HAP-1 (cell line): ENCODE data around the gene MINDY4.

Experiments used
- DNase-seq, 2 experiments: peaks; one replicate each; pipeline ENCODE4 v3.0.0-alpha.2; 2016 to 2020; ENCODE audit warnings: low spot score in 2 of 2
- H3K27me3 ChIP-seq: fragments of 250-450 bp; sonication (Bioruptor Pico); 2 replicates; pipeline ENCODE4 v1.5.1; 2020; ENCODE audit warnings: low read depth, mild to moderate bottlenecking, moderate library complexity
- H3K36me3 ChIP-seq: fragments of 250-450 bp; sonication (Bioruptor Pico); replicated peaks from 2 replicates; pipeline ENCODE4 v1.5.1; 2020; ENCODE audit warnings: mild to moderate bottlenecking
- H3K4me1 ChIP-seq: fragments of 250-450 bp; sonication (Bioruptor Pico); 2 replicates; pipeline ENCODE4 v1.5.1; 2020; ENCODE audit warnings: mild to moderate bottlenecking
- H3K4me3 ChIP-seq: fragments of 250-450 bp; sonication (Bioruptor Pico); 2 replicates; pipeline ENCODE4 v1.5.1; 2020; ENCODE audit warnings: mild to moderate bottlenecking, moderate library complexity
- H3K9me3 ChIP-seq: fragments of 250-450 bp; sonication (Bioruptor Pico); 2 replicates; pipeline ENCODE4 v1.5.1; 2020; ENCODE audit warnings: mild to moderate bottlenecking, moderate library complexity
- in situ Hi-C: fragments of 300-500 bp; cut with MboI; formaldehyde crosslinking; loops from 3 replicates; pipeline ENCODE4 v1.14.3; 2020; ENCODE audit warnings: low sequenced_read_pairs, inconsistent platforms, mixed read lengths

MINDY4 gene

DNA sequence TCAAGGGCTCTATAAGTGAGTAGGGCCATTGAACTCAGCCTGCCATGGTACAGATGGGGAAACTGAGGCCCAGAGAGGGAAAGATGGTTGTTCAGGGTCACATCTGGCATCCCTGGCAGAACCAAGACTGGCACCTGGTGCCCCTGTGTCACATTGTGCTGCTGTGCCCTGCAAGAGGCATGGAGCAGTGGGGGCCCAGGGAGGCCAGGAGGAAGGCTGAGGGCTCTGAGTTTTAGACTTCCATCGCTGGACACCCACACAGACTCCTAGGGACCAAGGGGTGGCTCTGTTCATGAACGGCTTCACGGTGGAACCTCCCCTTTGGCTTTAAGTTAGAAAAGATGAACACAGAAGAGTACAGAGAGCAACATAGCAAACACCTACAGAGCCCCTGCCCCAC lies 73.7 kb downstream of the MINDY4 start:
- Histone ChIP-seq H3K36me3 (no peaks in the 10 kb centered on the region), H3K4me3 (no peak overlapping the region), H3K9me3 (no peaks in the 10 kb centered on the region), H3K27me3 (no peaks in the 10 kb centered on the region), H3K4me1 (no peaks in the 10 kb centered on the region)
- in situ Hi-C loops, result no loop called here
- DNase-seq, result no peak

DNA sequence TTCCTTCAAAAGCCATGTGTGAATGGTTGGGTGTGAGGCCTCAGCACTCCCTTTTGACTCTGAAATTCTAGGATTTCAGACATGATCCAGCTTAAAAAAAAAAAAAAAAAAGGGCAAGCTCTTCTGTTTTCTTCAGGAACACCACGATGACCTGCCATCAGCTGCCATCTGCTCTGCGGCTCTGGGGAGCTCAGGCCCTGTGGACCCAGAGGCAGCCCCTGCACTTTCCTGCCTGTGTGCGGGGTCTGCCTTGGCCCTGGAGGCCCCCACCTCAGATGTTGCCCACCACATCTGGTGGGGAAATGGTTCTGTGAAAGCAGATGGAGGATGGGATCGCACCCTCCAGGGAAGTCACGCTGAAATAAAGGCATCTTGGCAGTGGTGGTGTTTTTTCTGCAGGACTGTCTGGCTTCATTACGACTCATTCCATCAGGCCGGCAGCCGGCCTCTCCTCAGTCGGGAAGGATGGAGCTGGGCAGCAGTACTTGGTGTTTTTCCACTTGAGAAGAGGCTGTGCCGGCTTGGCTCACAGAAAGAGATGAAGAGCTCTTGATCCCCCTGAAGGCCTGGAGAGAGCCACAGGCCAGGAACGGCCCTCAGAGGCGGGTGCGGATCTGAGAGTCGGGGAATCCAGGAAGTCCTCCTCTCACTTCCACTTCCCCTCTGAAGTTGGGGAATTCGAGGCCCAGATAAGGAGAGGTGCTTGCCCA lies 74.4 kb downstream of the MINDY4 start:
- Histone ChIP-seq H3K36me3 (no peaks in the 10 kb centered on the region), H3K27me3 (no peaks in the 10 kb centered on the region), H3K4me3 (no peak overlapping the region), H3K9me3 (no peaks in the 10 kb centered on the region), H3K4me1 (no peaks in the 10 kb centered on the region)
- in situ Hi-C loops, result no loop called here
- DNase-seq, result no peak

DNA sequence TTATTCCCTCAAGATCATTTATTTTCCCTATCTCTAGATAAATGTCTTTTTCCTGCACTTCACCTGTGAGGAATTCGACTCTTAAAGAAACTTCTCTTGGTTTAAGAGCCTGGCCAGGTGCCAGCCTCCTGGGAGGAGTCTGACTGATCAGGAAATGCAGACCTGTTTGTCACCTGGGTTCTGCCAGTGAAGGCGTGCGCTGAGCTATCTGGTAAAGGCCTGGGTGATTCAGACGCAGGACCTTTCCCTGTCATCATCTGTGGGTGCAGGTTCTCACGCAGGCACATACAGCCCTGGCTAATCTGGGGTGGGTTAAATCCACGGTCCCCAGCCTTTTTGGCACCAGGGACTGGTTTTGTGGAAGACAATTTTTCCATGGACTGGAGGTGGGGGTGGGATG lies 75.2 kb downstream of the MINDY4 start:
- no peak overlapping the region for H3K4me3 ChIP-seq
- in situ Hi-C loops, result no loop called here
- DNase-seq, result no peak
- H3K9me3 ChIP-seq, result no peaks in the 10 kb centered on the region
- no peaks in the 10 kb centered on the region for H3K4me1 ChIP-seq
- H3K36me3 ChIP-seq, result no peaks in the 10 kb centered on the region
- no peaks in the 10 kb centered on the region for H3K27me3 ChIP-seq

DNA sequence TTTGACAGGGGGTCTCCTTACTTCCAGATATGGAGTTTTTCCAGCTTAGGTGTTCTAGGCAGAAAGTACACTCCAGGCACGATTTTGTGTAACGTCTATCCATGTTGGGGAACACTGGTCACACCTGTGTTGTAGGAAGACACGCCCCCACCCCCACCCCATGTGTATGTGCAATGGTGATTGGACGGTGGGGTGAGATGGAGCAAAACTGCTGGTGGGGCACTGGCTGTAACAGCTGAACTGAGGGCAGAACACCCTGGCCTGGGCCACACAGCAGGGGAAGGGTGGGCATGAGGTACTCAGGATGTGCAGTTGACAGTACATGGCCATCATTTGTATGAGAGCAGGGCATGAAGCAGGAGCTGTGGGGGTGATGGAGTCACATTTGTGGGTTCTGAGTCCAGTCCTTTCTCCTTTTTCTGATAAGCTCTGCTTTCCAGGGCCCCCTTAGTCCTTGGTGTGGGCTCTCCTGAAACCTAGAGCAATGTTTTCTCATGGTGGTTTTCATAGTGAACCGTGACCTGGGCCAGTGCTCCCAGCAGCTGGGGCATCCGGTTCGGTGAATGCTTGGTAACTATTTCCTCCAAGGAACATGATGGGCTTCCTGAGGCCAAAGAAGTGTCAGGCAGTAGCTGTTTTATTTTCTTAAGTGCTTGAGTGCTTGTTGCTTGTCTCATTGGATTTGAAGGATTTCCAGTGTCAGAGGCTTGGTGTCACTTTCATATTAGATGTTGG lies 77.1 kb downstream of the MINDY4 start:
- Histone ChIP-seq H3K9me3 (no peaks in the 10 kb centered on the region), H3K36me3 (no peaks in the 10 kb centered on the region), H3K4me3 (no peak overlapping the region), H3K4me1 (no peaks in the 10 kb centered on the region), H3K27me3 (no peaks in the 10 kb centered on the region)
- no peak for DNase-seq
- in situ Hi-C loops, result no loop called here

DNA sequence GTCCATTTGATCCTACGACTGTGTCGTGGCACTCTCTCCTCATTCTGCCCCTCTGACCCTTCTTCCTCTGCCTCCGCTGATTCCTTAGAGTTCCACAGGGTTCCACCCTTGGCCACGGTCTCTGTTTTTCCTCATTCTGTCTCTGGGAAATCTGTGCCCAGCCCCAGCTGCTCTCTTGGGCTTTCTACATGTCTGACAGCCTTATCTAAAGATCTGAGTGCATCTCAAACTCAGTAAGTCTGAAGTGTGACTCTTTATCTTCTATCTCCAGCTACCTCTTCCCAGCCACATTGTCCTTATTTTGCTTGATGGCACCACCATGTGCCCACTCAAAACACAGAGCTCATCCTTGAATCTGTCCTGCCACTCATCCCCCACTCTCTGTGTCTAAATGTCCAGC lies 78.3 kb downstream of the MINDY4 start:
- no peak overlapping the region for H3K4me3 ChIP-seq
- H3K27me3 ChIP-seq, result no peaks in the 10 kb centered on the region
- DNase-seq, result no peak
- H3K9me3 ChIP-seq, result no peaks in the 10 kb centered on the region
- H3K36me3 ChIP-seq, result no peaks in the 10 kb centered on the region
- H3K4me1 ChIP-seq, result no peaks in the 10 kb centered on the region
- in situ Hi-C loops, result no loop called here

DNA sequence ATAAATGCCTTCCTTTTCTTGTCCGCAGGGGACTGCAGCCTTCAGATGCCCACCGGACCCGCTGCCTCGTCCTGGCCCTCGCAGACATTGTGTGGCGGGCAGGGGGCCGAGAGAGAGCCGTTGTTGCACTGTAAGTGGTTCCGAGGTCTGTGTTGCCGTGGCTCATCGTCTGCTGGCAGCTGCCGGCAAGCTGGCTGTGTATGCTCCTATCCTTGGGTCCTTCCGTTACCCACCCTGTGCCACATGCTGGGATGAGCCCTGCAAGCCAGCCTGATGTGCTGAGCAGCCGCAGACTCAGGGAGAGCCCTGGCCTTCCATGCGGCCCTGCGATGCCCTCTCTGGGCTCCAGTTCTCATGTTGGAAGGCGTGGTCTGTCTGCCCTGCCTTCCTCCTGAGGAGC lies 79.2 kb downstream of the MINDY4 start:
- in situ Hi-C loops, result no loop called here
- Histone ChIP-seq H3K36me3 (no peaks in the 10 kb centered on the region), H3K4me1 (no peaks in the 10 kb centered on the region), H3K9me3 (no peaks in the 10 kb centered on the region), H3K4me3 (no peak overlapping the region), H3K27me3 (no peaks in the 10 kb centered on the region)
- DNase-seq, result no peak

DNA sequence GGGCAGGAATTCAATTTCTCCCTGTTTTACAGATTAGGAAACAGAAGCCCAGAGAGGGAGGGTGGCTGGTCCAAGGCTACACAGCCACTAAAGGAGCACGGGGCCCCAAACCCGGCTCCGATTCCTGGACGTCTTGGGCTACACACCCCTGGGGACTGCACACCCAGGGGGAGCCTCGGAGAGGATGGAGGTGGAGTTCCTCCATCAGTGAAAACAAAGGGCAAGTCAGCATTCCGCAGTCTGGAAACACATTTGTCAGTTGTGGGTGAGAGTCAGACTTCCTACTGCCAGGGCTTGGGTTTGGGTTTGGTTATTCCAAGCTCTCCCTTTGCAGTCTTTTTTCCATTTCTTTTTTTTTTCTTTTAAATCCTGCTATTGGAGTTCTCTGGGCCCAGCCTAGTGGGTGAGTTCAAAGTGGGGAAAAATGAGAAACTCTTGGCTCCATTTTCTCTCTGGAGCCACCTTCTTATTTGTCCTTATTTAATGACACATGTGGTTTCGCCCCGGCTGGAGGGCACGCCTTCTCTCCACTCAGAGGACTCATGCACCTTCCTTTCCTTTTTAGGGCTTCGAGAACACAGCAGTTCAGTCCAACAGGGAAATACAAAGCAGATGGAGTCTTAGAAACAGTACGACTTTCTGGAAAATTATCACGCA lies 80.6 kb downstream of the MINDY4 start:
- Histone ChIP-seq H3K4me3 (no peak overlapping the region), H3K27me3 (no peaks in the 10 kb centered on the region), H3K9me3 (no peaks in the 10 kb centered on the region), H3K36me3 (no peaks in the 10 kb centered on the region), H3K4me1 (no peaks in the 10 kb centered on the region)
- in situ Hi-C loops, result no loop called here
- DNase-seq, result no peak

DNA sequence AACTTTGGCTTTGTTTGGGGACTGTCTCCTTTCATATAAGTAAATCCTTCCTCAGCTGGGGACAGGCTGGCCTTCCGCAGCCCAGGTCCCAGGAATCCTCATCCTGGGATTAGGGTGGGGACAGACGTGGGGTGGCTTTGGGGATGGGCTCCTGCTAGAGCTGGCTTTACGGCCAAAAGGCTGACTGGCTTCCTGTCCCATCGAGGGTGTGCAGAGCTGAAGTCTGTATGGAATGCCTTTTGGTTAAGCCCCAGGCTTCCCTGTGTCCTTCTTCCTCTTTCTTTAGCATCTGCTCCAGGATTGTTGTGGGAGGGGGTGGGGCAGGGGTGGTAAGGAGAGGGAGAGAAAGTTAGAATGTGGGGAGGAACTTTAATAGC lies 81.1 kb downstream of the MINDY4 start:
- Histone ChIP-seq H3K27me3 (no peaks in the 10 kb centered on the region), H3K4me3 (no peak overlapping the region), H3K4me1 (no peaks in the 10 kb centered on the region), H3K9me3 (no peaks in the 10 kb centered on the region), H3K36me3 (no peaks in the 10 kb centered on the region)
- no peak for DNase-seq
- in situ Hi-C loops, result no loop called here

DNA sequence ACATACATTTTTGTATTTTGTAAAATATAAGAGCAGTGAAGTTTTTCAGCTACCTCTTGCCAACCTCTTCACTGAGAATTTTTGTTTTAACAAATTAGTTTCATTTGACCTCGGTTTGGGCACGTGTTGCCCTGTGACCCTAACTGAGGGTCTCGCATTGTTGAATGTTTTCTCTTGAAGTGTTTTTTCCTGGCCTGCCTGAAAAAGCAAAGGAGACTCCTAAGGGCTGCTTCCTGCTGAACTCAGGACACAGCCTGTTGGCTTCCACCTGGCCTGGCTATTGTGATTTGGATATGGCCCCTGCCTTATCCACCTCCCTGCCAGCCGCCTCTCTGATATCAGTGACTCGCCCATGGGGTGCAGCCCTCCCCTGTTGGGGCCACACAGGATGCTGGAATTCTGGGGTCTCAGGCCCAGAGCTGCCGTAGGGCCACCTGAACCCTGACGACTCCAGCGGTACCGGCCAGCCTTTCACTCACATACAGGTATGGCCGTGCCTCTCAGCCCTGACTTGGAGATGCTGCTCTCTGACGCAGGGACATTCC lies 81.6 kb downstream of the MINDY4 start:
- no peaks in the 10 kb centered on the region for H3K9me3 ChIP-seq
- no peak overlapping the region for H3K4me3 ChIP-seq
- DNase-seq, result no peak
- H3K4me1 ChIP-seq, result no peaks in the 10 kb centered on the region
- in situ Hi-C loops, result no loop called here
- H3K27me3 ChIP-seq, result no peaks in the 10 kb centered on the region
- H3K36me3 ChIP-seq, result no peaks in the 10 kb centered on the region

DNA sequence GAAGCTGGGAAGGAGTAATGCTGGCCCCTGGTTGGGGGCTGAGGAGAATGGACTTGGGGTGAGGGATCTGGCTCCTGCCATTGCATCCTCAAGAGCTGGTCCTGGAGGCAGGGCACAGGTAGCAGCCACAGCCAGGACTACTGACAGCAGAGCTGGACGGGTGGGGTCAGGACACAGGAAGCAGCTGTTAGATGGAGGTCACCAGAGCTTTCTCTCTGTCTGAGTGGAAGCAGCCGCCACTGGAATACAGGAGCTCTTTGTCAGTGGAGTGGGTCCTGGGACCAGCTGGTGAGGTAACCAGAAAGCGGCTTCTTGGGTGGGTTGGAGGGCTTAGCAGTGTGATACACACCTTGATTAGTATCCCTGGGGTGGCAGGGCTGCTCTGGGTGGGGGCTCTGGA lies 82.4 kb downstream of the MINDY4 start:
- DNase-seq, result no peak
- no peaks in the 10 kb centered on the region for H3K4me1 ChIP-seq
- no peaks in the 10 kb centered on the region for H3K9me3 ChIP-seq
- no peaks in the 10 kb centered on the region for H3K27me3 ChIP-seq
- no peaks in the 10 kb centered on the region for H3K36me3 ChIP-seq
- in situ Hi-C loops, result no loop called here
- no peak overlapping the region for H3K4me3 ChIP-seq

DNA sequence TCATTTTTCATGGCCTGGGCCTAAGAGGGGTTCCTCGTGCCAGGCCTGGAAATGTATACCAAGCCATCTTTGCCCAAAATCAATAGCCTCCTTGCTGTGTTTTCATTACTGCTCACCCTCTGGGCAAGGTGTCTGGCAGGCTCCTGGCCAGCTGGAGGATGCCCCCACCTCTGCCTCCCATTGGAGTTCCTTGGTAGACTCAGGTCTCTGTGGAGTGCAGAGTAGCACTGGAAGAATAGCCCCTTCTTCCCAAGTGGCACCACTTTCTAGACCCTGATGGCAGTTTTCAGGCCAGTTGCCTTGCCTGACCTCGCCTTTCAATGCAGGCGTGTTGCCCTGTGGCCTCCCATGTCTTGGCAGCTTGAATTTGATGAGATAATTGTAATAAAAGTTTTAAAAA lies 84.7 kb downstream of the MINDY4 start:
- DNase-seq, result no peak
- Histone ChIP-seq H3K36me3 (no peaks in the 10 kb centered on the region), H3K4me1 (no peaks in the 10 kb centered on the region), H3K9me3 (no peaks in the 10 kb centered on the region), H3K4me3 (no peak overlapping the region), H3K27me3 (no peaks in the 10 kb centered on the region)
- in situ Hi-C loops, result no loop called here

DNA sequence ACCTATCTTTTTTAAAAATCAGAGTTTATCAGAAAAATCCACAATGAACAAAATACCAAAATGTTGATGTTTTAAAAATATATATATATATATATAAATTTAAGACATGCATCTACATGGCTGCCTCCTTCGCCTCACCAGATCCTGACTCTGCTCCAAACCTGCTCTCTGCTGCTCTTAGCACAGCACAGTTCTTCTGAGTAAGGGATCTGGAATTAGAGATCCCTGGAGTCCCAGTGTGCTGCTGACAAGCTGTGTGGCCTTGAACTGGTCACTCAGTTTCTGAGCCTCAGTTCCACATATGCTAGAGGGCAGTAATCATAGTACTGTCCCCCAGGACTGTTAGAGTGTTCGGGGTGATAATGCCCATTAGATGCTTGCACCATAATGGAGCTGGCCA lies 87.4 kb downstream of the MINDY4 start:
- no peaks in the 10 kb centered on the region for H3K36me3 ChIP-seq
- no peak for DNase-seq
- in situ Hi-C loops, result no loop called here
- H3K4me1 ChIP-seq, result no peaks in the 10 kb centered on the region
- H3K27me3 ChIP-seq, result no peaks in the 10 kb centered on the region
- no peaks in the 10 kb centered on the region for H3K9me3 ChIP-seq
- no peak overlapping the region for H3K4me3 ChIP-seq

DNA sequence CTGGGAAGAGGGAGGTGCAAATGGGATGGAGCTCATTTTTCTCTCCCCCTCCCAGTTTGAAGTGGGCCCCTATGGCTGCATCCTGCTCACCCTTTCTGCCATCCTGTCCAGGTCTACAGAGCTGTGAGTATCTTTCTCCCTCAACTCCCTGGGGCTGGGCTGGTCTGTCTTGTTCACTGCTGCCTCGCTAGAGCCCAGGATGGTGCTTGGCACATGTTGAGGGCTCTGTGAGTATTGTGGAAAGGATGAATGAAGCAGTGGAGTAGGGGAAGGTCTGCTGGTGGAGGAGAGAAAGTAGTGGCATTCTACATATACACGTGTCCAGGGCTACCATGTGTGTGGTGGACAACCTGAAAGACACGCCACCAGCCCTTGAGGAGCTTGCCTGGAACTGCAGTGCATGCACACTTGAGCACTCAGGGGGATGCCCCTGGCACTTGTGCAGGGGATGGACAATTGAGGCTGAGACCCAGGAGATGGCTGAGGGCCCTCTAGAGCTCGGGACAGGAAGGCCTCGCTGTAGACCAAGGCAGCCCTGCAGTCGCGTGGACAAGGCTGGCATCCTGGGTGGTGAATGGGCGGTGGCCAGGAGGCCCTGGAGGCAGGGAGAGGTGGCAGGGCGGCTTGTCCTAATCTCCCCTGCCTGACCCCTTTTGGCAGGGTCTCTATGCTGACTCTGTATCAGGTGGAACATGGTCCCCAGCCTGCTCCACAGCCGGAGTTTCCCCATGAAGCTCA lies 88.2 kb downstream of the MINDY4 start:
- in situ Hi-C loops, result no loop called here
- no peaks in the 10 kb centered on the region for H3K36me3 ChIP-seq
- no peaks in the 10 kb centered on the region for H3K27me3 ChIP-seq
- H3K4me3 ChIP-seq, result no peak overlapping the region
- H3K9me3 ChIP-seq, result no peaks in the 10 kb centered on the region
- DNase-seq, result no peak
- H3K4me1 ChIP-seq, result no peaks in the 10 kb centered on the region
